NCI-H146 (cell line): ENCODE results near the gene KIR2DL1.
"Not testable (repeated sequence)": the region's sequence is repeated elsewhere in the genome, so short reads cannot be mapped to it uniquely, and the experiment has no call there.

Experiments used
- DNase-seq: peaks from one replicate; lab custom pipeline; 2025; lab: John Stamatoyannopoulos, UW

The KIR2DL1 gene

DNA sequence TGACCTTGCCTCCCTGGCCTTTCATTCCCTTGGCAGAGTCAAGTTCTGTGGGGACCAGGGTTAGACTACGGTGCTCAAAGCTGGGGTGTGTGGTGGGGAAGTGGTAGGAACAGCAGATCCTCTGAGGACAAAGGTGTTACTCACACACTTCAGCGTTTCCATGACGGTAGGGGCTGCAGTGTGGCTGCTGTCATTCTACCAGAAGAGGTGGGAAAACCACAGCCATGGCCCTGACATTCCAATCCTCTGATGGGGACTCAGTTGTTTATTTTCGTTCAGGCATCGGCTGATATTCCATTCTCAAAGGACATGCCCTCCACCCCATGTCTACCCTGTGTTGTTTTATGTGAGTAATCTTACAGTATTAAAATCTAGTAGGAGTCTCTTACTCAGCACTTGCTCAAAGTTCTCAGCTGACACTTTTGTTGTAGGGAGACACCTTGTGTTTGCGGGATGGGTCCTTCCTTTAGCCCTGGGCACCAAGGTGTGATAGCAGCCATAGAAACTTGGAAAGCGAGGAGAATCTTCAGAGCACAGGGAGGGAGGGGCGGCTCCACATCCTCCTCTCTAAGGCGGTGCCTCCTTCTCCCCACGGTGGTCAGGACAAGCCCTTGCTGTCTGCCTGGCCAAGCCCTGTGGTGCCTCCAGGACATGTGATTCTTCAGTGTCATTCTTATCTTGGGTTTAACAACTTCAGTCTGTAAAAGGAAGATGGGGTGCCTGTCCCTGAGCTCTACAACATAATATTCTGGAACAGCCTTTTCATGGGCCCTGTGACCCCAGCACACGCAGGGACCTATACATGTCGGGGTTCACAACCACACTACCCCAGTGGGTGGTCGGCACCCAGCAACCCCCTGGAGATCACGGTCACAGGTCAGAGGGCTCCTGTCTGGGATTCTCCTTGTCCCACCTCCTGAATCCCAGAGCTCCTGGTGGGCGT is 1.7 kb downstream of the KIR2DL1 start:
- DNase-seq: not testable (repeated sequence)

DNA sequence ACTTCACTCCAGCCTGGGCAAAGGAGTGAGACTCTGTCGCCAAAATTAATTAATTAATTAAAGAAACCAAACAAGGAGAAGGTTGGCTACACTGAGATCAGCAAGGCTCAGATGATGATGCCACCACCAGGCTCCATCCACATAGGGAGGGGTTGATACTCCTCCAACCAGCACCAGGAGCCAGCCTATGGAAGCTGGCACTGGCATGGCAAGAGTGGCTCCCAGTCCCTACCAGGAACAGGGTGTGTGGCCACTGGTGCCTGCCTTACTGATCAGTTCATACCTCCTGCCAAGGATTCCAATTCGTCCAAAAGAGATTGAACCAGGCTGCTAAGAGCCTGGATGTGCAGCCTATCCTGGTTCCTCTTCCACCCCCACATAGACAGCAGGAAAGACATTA is 3.1 kb downstream of the KIR2DL1 start:
- DNase-seq: not testable (repeated sequence)

DNA sequence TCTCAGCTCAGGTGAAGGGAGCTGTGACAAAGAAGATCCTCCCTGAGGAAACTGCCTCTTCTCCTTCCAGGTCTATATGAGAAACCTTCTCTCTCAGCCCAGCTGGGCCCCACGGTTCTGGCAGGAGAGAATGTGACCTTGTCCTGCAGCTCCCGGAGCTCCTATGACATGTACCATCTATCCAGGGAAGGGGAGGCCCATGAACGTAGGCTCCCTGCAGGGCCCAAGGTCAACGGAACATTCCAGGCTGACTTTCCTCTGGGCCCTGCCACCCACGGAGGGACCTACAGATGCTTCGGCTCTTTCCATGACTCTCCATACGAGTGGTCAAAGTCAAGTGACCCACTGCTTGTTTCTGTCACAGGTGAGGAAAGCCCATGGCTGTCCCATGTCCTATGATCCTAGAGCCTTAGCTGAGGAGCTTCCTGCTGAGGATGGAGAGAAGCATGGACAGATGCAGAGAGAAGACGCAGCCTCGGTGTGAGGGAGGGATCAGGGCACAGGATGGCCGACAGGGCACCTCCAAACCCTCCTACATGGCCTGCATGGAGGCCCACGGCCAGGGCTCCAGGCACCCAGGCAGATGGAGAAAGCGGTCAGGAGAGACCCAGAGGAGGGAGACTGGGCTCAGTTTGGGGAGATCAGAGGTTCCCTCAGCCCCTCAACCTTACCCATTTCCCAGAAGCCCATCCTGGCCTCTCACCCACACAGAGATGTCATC is 5.7 kb downstream of the KIR2DL1 start:
- DNase-seq: not testable (repeated sequence)

DNA sequence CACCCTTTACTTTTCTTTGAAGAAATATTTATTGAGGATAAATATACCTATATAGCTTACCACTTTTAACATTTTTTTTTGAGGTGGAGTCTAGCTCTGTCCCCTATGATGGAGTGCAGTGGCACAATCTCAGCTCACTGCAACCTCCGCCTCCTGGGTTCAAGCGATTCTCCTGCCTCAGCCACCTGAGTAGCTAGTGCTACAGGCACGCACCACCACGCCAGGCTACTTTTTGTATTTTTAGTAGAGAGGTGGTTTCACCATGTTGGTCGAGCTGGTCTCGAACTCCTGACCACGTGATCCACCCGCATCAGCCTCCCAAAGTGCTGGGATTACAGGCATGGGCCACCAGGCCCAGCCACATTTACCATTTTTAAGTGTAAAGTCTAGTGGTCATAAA is 6.2 kb downstream of the KIR2DL1 start:
- DNase-seq: not testable (repeated sequence)

DNA sequence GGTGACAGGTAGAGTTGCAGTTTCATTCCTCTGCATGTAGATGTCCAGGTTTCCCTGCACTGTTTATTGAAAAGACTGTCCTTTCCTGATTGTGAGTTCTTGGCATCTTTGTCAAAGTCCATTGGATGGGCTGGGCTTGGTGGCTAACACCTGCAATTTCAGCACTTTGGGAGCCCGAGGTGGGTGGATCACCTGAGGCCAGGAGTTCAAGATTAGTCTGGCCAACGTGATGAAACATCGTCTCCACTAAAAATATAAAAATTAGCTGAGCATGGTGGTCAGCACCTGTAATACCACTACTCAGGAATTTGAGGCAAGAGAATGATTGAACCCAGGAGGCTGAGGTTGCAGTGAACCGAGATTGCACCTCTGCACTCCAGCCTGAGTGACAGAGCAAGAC is 8.3 kb downstream of the KIR2DL1 start:
- DNase-seq: not testable (repeated sequence)

DNA sequence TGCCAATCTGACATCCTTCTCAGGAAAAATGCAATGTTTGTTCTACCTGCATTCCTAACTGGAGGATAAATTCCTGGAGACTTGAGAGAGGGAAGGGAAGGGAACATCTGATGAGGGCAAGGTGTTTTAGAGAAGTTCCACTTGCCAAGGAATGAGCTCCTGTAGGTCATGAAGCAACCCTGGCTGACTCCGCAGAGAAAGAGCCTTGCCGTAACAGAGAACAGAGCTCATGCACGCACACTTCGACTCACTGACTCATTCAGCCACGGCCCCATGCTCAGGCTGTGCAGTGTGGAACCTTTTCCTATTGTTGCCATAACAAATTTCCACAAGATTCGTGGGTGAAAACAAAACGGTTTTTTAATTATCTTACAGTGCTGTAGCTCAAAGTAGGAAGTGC is 9.3 kb downstream of the KIR2DL1 start:
- not testable (repeated sequence) for DNase-seq

DNA sequence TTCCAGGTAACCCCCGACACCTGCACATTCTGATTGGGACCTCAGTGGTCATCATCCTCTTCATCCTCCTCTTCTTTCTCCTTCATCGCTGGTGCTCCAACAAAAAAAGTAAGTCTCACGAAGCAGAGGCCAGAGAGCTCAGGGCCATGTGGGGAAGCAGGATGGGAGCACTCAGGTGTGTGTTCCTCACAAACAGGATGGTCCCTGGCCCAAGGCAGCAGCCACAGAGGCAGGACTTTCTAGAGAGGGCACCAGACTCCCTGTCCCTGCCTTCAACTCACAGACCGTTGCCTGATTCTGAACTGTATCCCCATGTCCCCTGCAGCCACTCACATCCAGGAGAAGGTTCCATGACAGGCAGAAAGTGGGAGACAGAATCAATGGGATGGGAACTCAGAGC is 13.3 kb downstream of the KIR2DL1 start:
- not testable (repeated sequence) for DNase-seq

DNA sequence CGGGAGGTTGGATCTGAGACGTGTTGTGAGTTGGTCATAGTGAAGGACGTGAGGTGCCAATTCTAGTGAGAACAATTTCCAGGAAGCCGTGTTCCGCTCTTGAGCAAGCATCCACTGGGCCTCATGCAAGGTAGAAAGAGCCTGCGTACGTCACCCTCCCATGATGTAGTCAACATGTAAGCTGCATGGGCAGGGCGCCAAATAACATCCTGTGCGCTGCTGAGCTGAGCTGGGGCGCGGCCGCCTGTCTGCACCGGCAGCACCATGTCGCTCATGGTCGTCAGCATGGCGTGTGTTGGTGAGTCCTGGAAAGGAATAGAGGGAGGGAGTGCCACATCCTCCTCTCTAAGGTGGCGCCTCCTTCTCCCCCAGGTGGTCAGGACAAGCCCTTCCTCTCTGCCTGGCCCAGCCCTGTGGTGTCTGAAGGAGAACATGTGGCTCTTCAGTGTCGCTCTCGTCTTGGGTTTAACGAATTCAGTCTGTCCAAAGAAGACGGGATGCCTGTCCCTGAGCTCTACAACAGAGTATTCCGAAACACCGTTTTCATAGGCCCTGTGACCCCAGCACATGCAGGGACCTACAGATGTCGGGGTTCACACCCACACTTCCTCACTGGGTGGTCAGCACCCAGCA is 16.6 kb downstream of the KIR2DL1 start:
- DNase-seq: not testable (repeated sequence)

DNA sequence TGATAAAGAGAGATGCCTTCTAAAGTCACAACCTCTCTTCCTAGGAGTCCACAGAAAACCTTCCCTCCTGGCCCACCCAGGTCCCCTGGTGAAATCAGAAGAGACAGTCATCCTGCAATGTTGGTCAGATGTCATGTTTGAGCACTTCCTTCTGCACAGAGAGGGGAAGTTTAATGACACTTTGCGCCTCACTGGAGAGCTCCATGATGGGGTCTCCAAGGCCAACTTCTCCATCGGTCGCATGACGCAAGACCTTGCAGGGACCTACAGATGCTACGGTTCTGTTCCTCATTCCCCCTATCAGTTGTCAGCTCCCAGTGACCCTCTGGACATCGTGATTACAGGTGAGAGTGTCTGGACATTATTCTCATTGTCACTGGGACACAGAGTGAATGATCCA is 18.6 kb downstream of the KIR2DL1 start:
- DNase-seq: not testable (repeated sequence)

DNA sequence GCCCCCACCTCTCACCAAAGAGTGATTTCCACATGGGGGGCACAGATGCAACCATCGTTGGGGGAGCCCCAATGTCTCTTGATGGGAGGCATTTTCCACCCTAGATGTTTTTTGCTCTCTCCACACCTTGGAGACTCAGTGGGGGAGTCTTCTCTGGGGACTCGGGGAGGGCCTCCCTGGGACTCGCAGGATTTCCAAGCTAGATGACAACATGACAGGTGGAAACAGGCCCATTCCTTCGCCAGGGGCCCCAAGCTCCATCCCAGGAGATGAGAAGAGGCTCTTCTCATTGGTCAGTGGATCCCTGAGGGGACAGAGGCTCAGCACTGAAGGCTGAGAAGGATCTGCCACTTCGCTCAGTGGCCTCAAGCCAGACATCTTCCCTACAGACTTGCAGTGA is 21.1 kb downstream of the KIR2DL1 start:
- no peak for DNase-seq

DNA sequence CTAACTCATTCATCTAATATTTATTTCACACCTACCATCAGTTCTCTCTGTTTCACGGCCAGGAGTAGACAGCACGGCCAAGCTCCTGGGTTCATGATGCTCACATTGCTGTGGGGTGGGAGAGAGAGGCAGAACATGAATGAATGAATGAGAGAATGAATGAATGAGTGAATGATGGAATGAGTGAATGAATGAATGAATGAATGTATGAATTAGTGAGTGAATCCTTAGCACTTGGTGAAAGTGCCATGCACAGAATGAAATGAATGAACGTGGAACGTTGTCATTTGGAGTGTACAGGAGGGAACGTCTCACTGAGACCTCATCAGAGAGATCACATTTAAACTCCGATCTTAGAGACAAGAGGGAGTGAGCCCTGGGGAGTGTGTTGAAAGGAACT is 21.9 kb downstream of the KIR2DL1 start:
- no peak for DNase-seq

DNA sequence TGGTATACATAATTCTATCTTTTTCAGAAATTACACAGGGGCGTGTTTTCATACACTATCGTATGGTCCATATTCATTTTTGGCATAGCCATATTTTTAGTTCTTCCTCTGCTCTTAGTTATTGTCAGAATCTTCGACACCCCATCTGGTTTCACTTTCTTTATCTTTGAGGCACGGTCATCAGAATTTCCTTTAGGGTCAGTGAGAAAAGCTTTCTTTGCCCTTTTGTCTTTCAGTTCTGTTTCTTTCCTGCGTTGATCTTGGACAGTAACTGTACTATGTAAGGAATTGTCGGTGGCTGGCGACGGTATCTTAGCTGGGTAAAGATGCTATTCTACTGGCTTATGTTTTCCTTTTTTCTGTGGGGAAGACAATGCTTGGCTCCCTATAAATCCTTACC is 23.2 kb downstream of the KIR2DL1 start:
- DNase-seq: no peak

DNA sequence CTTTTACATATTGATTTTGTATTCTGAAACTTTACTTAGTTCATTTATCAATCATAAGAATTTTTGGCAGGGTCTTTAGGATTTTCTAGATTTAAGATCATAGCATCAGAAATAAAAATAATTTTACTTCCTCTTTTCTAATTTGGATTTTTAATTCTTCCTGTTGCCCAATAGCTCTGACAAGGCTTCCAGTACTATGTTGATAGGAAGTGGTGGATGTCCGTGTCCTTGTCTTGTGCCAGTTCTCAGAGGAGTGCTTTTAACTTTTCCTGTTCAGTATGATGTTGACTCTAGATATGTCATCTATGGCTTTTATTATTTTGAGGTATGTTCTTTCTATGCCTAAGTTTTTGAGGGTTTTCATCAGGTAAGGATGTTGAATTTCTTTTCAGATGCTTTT is 26.2 kb downstream of the KIR2DL1 start:
- DNase-seq: no peak

DNA sequence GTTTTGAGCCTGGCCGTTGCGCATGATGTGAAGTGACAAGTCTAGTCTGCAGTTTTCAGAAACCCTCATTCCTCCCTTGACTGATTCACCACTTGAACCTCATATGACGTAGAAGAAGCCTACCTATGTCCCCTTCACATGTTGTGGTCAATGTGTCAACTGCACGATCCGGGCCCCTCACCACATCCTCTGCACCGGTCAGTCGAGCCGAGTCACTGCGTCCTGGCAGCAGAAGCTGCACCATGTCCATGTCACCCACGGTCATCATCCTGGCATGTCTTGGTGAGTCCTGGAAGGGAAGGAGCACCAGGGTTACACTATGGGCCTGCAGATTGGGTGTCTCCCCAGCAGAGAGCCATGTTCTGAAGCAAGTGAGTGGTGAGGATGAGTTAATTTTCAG is 33.8 kb downstream of the KIR2DL1 start, which contains the start of gene KIR2DL4:
KIR2DL4 (plus strand) TSS at position 201 of the 400 bp plus-strand sequence; CDS start at position 243, 42 bp downstream.
- DNase-seq: no peak

DNA sequence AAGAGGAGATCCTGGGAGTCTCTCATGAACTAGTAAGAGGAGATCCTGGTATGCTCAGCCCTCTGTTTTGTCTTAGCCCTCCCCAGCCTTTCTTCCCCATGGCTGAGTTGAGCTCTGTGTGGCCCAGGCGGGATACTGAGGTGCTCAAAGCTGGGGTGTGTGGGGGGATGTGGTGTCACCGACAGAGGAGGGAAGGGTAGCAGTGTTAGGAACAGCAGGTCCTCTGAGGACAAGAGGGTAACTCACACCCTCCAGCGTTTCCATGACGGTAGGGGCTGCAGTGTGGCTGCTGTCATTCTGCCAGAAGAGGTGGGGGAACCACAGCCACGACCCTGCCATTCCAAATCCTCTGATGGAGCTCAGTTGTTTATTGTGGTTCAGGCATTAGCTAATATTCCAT is 34.5 kb downstream of the KIR2DL1 start:
- no peak for DNase-seq

DNA sequence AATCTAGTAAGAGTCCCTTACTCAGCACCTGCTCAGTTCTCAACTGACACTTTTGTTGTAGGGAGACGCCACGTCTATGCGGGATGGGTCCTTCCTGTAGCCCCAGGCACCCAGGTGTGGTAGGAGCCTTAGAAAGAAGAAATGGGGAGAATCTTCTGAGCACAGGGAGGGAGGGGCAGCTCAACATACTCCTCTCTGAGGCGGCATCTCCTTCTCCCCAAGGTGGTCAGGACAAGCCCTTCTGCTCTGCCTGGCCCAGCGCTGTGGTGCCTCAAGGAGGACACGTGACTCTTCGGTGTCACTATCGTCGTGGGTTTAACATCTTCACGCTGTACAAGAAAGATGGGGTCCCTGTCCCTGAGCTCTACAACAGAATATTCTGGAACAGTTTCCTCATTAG is 35.0 kb downstream of the KIR2DL1 start:
- DNase-seq: no peak

DNA sequence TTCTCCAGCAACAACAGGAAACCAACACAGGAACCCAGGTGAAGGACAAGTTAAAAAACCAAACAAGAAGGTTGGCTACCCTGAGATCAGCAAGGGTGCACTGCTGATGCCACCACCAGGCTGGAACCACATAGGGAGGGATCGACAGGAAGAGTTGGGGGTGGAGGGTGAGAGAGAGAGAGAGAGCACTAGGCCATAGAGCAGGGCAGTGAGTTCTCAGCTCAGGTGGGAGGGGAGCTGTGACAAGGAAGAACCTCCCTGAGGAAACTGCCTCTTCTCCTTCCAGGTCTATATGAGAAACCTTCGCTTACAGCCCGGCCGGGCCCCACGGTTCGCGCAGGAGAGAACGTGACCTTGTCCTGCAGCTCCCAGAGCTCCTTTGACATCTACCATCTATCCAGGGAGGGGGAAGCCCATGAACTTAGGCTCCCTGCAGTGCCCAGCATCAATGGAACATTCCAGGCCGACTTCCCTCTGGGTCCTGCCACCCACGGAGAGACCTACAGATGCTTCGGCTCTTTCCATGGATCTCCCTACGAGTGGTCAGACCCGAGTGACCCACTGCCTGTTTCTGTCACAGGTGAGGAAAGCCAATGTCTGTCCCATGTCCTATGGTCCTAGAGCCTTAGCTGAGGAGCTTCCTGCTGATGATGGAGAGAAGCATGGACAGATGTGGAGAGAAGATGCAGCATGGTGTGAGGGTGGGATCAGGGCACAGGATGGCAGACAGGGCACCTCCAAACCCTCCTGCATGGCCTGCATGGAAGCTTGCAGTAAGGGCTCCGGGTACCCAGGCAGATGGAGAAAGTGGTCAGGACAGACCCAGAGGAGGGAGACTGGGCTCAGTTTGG is 36.3 kb downstream of the KIR2DL1 start:
- DNase-seq: no peak

DNA sequence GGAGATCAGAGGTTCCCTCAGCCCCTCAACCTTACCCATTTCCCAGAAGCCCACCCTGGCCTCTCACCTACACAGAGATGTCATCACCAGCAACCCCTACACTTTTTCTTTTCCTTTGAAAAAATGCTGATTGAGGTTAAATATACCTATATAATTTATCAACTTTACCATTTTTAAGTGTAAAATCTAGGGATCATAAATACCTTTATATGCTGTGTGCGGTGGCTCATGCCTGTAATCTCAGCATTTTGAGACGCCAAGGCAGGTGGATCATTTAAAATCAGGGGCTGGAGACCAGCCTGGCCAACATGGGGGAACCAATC is 36.9 kb downstream of the KIR2DL1 start:
- DNase-seq: no peak

DNA sequence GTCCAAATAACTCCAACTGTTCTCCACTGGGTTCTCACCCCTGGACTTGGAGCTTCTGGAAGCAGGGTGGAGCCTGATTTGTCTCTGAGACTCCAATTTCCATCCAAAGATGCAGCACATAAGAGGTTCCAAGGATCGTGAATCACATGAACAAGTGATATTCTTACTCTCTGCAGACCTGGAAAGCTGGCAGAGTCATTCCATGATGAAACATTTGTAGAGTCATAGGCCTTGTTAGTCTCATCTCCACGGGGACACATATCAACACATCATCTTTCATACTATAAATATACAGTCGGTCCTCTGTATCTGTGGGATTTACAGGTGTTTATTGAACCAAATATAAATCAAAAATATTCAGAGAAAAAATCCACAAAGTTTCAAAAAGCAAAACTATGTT is 45.0 kb downstream of the KIR2DL1 start:
- DNase-seq: not testable (repeated sequence)

DNA sequence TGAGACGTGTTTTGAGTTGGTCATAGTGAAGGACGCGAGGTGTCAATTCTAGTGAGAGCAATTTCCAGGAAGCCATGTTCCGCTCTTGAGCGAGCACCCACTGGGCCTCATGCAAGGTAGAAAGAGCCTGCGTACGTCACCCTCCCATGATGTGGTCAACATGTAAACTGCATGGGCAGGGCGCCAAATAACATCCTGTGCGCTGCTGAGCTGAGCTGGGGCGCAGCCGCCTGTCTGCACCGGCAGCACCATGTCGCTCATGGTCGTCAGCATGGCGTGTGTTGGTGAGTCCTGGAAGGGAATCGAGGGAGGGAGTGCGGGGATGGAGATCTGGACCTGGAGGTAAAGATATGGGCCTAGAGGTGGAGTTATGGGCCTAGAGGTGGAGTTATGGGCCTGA is 46.7 kb downstream of the KIR2DL1 start, which contains the start of gene KIR3DL1:
KIR3DL1 (plus strand) TSS at position 218 of the 400 bp plus-strand sequence.
- not testable (repeated sequence) for DNase-seq

DNA sequence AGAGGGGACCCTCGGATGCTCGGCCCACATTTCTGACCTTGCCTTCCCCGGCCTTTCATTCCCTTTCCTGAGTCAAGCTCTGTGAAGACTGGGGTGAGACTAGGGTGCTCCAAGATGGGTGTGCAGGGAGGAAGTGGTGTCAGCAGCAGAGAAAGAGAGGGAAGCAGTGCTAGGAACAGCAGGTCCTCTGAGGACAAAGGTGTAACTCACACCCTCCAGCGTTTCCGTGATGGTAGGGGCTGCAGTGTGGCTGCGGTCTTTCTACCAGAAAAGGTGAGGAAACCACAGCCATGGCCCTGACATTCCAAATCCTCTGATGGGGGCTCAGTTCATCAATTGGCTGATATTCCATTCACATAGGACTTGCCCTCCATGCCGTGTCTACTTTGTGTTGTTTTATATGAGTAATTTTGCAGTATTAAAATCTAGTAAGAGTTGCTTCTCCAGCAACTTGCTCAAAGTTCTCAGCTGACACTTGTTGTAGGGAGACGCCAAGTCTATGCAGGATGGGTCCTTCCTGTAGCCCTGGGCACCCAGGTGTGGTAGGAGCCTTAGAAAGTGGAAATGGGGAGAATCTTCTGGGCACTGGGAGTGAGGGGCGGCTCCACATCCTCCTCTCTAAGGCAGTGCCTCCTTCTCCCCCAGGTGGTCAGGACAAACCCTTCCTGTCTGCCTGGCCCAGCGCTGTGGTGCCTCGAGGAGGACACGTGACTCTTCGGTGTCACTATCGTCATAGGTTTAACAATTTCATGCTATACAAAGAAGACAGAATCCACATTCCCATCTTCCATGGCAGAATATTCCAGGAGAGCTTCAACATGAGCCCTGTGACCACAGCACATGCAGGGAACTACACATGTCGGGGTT is 48.3 kb downstream of the KIR2DL1 start:
- DNase-seq: no peak
